Measurements from ENCODE around the gene GBGT1. TPM values are rescaled to one million over a fixed set of nuclear protein-coding genes. Genes with fewer than 3 reads are reported as not detected.

Gene GBGT1
- total RNA-seq, 4 donors from 2014 or later, result 11.3 to 18.0 (median 15.6) TPM

- TF ChIP-seq POLR2AphosphoS5 (IDR thresholded peaks at IDR 0.05), result no peak
- no peak for TF ChIP-seq CTCF (IDR thresholded peaks at IDR 0.05)
- TF ChIP-seq POLR2A (IDR thresholded peaks at IDR 0.05), result no peak
- TF ChIP-seq EP300 (IDR thresholded peaks at IDR 0.05), result no peak
- ATAC-seq, result no peak
- no peak overlapping the region for H3K4me3 ChIP-seq
- H3K36me3 ChIP-seq, result no peaks in the 10 kb centered on the region
- peaks cover 0 to 81% (median 48%) of the 10 kb centered on the region in 3 donors for H3K4me1 ChIP-seq
- H3K27ac ChIP-seq, result peak overlapping the region; percentile 68 to 94 (median 91)
- H3K9me3 ChIP-seq, result no peaks in the 10 kb centered on the region
- WGBS, 2 donors (ENCODE audit: low coverage in 1 of 2), result 85 to 91% methylated on average over 6 to 7 of the region's 8 CpGs
- no peaks in the 10 kb centered on the region for H3K27me3 ChIP-seq
Observed at GRCh38 chr9:133121915-133122550, 41.7 kb downstream of the GBGT1 start.

GRCh38 chr9:133121198-133121914 is 42.4 kb downstream of the GBGT1 start, which contains the start of gene RALGDS:
Gene RALGDS, minus strand, starts transcription at chr9:133121240. Its CDS starts 86 bp downstream, at chr9:133121154.
- Histone ChIP-seq H3K4me3 (peak within 1 kb of the TSS; percentile 62 to 84), H3K36me3 (no peaks in the 10 kb centered on the region), H3K27me3 (no peaks in the 10 kb centered on the region), H3K9me3 (no peaks in the 10 kb centered on the region), H3K27ac (peak within 1 kb of the TSS; percentile 68 to 94 (median 91)), H3K4me1 (peaks cover 0 to 81% (median 48%) of the 10 kb centered on the region in 3 donors)
- peak; percentile 89 for ATAC-seq
- no peak for TF ChIP-seq EP300 (IDR thresholded peaks at IDR 0.05)
- WGBS, 2 donors (ENCODE audit: low coverage in 1 of 2), result no CpG with 5 or more reads among the region's 53 CpGs

- Histone ChIP-seq H3K4me3 (peak overlapping the region; percentile 62 to 84), H3K36me3 (no peaks in the 10 kb centered on the region), H3K27ac (peak overlapping the region; percentile 49 to 94 (median 91)), H3K4me1 (peaks cover 0 to 81% (median 50%) of the 10 kb centered on the region in 3 donors), H3K9me3 (no peaks in the 10 kb centered on the region), H3K27me3 (no peaks in the 10 kb centered on the region)
- no CpG with 5 or more reads among the region's 66 CpGs for WGBS, 2 donors (ENCODE audit: low coverage in 1 of 2)
- peak; percentile 21 to 56 for TF ChIP-seq POLR2A (IDR thresholded peaks at IDR 0.05)
- TF ChIP-seq EP300 (IDR thresholded peaks at IDR 0.05), result no peak
- peak; percentile 18 for ATAC-seq
Observed at GRCh38 chr9:133120501-133121197, 43.1 kb downstream of the GBGT1 start.

- Histone ChIP-seq H3K9me3 (no peaks in the 10 kb centered on the region), H3K27ac (peak overlapping the region in 3 of 4 donors; percentile 91 to 94 (median 91)), H3K4me3 (peak overlapping the region; percentile 62 to 84), H3K27me3 (no peaks in the 10 kb centered on the region), H3K36me3 (no peaks in the 10 kb centered on the region), H3K4me1 (peaks cover 0 to 81% (median 54%) of the 10 kb centered on the region in 3 donors)
- WGBS, 2 donors (ENCODE audit: low coverage in 1 of 2), result 0 to 16% methylated on average over 1 to 5 of the region's 21 CpGs
- ATAC-seq, result no peak
- no peak for TF ChIP-seq CTCF (IDR thresholded peaks at IDR 0.05)
- TF ChIP-seq EP300 (IDR thresholded peaks at IDR 0.05), result no peak
- TF ChIP-seq POLR2A (IDR thresholded peaks at IDR 0.05), result no peak
Observed at GRCh38 chr9:133119846-133120500, 43.7 kb downstream of the GBGT1 start.

GRCh38 chr9:133119103-133119845 is 44.4 kb downstream of the GBGT1 start:
- TF ChIP-seq POLR2A (IDR thresholded peaks at IDR 0.05) (no peak), EP300 (IDR thresholded peaks at IDR 0.05) (no peak), CTCF (IDR thresholded peaks at IDR 0.05) (no peak), POLR2AphosphoS5 (IDR thresholded peaks at IDR 0.05) (no peak)
- 36 to 40% methylated on average over 2 to 5 of the region's 21 CpGs for WGBS, 2 donors (ENCODE audit: low coverage in 1 of 2)
- peaks cover 0 to 82% (median 61%) of the 10 kb centered on the region in 3 donors for H3K4me1 ChIP-seq
- no peaks in the 10 kb centered on the region for H3K36me3 ChIP-seq
- peak overlapping the region; percentile 62 to 84 for H3K4me3 ChIP-seq
- ATAC-seq, result no peak
- no peaks in the 10 kb centered on the region for H3K9me3 ChIP-seq
- no peaks in the 10 kb centered on the region for H3K27me3 ChIP-seq
- H3K27ac ChIP-seq, result peak overlapping the region in 3 of 4 donors; percentile 91 to 94 (median 91)

Measured in gastroesophageal sphincter (tissue), 4 donors.